ENCODE results near the gene COL12A1.
A peak's percentile ranks its signal among the peaks of the same experiment; 100 is the strongest.

The COL12A1 gene

GRCh38 chr6:75205776-75206575, at the start of gene COL12A1:
Gene COL12A1 (minus strand): TSS chr6:75206053. CDS start chr6:75202792, 3,261 bp downstream.
- H3K27me3 Mint-ChIP-seq (ENCODE audit: low read depth): peaks cover 86% of the 10 kb centered on the region
- no peaks in the 10 kb centered on the region for H3K9me3 Mint-ChIP-seq
- H3K36me3 Mint-ChIP-seq (ENCODE audit: low read depth): no peaks in the 10 kb centered on the region
- no peak within 1 kb of the TSS for H3K27ac Mint-ChIP-seq
- H3K4me1 Mint-ChIP-seq (ENCODE audit: low read depth): peaks cover 47% of the 10 kb centered on the region
- peak; percentile 20 for DNase-seq (ENCODE audit: low spot score)
- peak within 1 kb of the TSS; percentile 70 for H3K4me3 Mint-ChIP-seq

- no peak for DNase-seq (ENCODE audit: low spot score)
- no peak overlapping the region for H3K27ac Mint-ChIP-seq
- H3K4me1 Mint-ChIP-seq (ENCODE audit: low read depth): peaks cover 7% of the 10 kb centered on the region
- H3K36me3 Mint-ChIP-seq (ENCODE audit: low read depth): peaks cover 18% of the 10 kb centered on the region
- H3K9me3 Mint-ChIP-seq: no peaks in the 10 kb centered on the region
- H3K4me3 Mint-ChIP-seq: no peak overlapping the region
- peaks cover 7% of the 10 kb centered on the region for H3K27me3 Mint-ChIP-seq (ENCODE audit: low read depth)
Observed at GRCh38 chr6:75250552-75250951, 44.7 kb upstream of the COL12A1 start.

- H3K9me3 Mint-ChIP-seq: no peaks in the 10 kb centered on the region
- H3K27ac Mint-ChIP-seq: no peak overlapping the region
- H3K27me3 Mint-ChIP-seq (ENCODE audit: low read depth): peaks cover 7% of the 10 kb centered on the region
- peaks cover 8% of the 10 kb centered on the region for H3K4me1 Mint-ChIP-seq (ENCODE audit: low read depth)
- H3K4me3 Mint-ChIP-seq: no peak overlapping the region
- peaks cover 16% of the 10 kb centered on the region for H3K36me3 Mint-ChIP-seq (ENCODE audit: low read depth)
- DNase-seq (ENCODE audit: low spot score): no peak
Observed at GRCh38 chr6:75249837-75250236, 44.0 kb upstream of the COL12A1 start.

- no peak for DNase-seq (ENCODE audit: low spot score)
- Mint-ChIP-seq H3K27ac (no peak overlapping the region), H3K9me3 (no peaks in the 10 kb centered on the region), H3K4me3 (no peak overlapping the region), H3K4me1 (ENCODE audit: low read depth) (peaks cover 14% of the 10 kb centered on the region), H3K36me3 (ENCODE audit: low read depth) (peaks cover 10% of the 10 kb centered on the region), H3K27me3 (ENCODE audit: low read depth) (peaks cover 7% of the 10 kb centered on the region)
Observed at GRCh38 chr6:75246386-75246785, 40.5 kb upstream of the COL12A1 start.

- no peak for DNase-seq (ENCODE audit: low spot score)
- H3K4me3 Mint-ChIP-seq: peak overlapping the region; percentile 97
- H3K4me1 Mint-ChIP-seq (ENCODE audit: low read depth): peaks cover 20% of the 10 kb centered on the region
- peaks cover 7% of the 10 kb centered on the region for H3K27me3 Mint-ChIP-seq (ENCODE audit: low read depth)
- peak overlapping the region; percentile 97 for H3K27ac Mint-ChIP-seq
- peaks cover 26% of the 10 kb centered on the region for H3K36me3 Mint-ChIP-seq (ENCODE audit: low read depth)
- no peaks in the 10 kb centered on the region for H3K9me3 Mint-ChIP-seq
Observed at GRCh38 chr6:75244063-75244584, 38.3 kb upstream of the COL12A1 start.

- Mint-ChIP-seq H3K4me1 (ENCODE audit: low read depth) (peaks cover 20% of the 10 kb centered on the region), H3K4me3 (peak within 1 kb of the TSS; percentile 97)
Observed at GRCh38 chr6:75243333-75244062, 37.6 kb upstream of the COL12A1 start, which contains the start of gene COX7A2. Gene COX7A2 (minus strand): TSS chr6:75243801. CDS start chr6:75243734, 67 bp downstream.

GRCh38 chr6:75236630-75237029, 30.8 kb upstream of the COL12A1 start:
- DNase-seq (ENCODE audit: low spot score): no peak
- no peak overlapping the region for H3K4me3 Mint-ChIP-seq
- peaks cover 8% of the 10 kb centered on the region for H3K4me1 Mint-ChIP-seq (ENCODE audit: low read depth)
- no peaks in the 10 kb centered on the region for H3K9me3 Mint-ChIP-seq
- no peak overlapping the region for H3K27ac Mint-ChIP-seq
- no peaks in the 10 kb centered on the region for H3K27me3 Mint-ChIP-seq (ENCODE audit: low read depth)
- peaks cover 42% of the 10 kb centered on the region for H3K36me3 Mint-ChIP-seq (ENCODE audit: low read depth)

More at GRCh38 chr6:75243333-75244062, 37.6 kb upstream of the COL12A1 start, which contains the start of gene COX7A2:
- H3K9me3 Mint-ChIP-seq: no peaks in the 10 kb centered on the region
- H3K36me3 Mint-ChIP-seq (ENCODE audit: low read depth): peaks cover 30% of the 10 kb centered on the region
- peak; percentile 86 for DNase-seq (ENCODE audit: low spot score)
- peak within 1 kb of the TSS; percentile 97 for H3K27ac Mint-ChIP-seq
- peaks cover 7% of the 10 kb centered on the region for H3K27me3 Mint-ChIP-seq (ENCODE audit: low read depth)

- no peak overlapping the region for H3K27ac Mint-ChIP-seq
- H3K36me3 Mint-ChIP-seq (ENCODE audit: low read depth): peaks cover 33% of the 10 kb centered on the region
- no peak overlapping the region for H3K4me3 Mint-ChIP-seq
- DNase-seq (ENCODE audit: low spot score): no peak
- H3K27me3 Mint-ChIP-seq (ENCODE audit: low read depth): no peaks in the 10 kb centered on the region
- H3K9me3 Mint-ChIP-seq: no peaks in the 10 kb centered on the region
- peaks cover 1% of the 10 kb centered on the region for H3K4me1 Mint-ChIP-seq (ENCODE audit: low read depth)
Observed at GRCh38 chr6:75235271-75235670, 29.4 kb upstream of the COL12A1 start.

- no peak for DNase-seq (ENCODE audit: low spot score)
- Mint-ChIP-seq H3K4me3 (no peak overlapping the region), H3K27ac (no peak overlapping the region), H3K4me1 (ENCODE audit: low read depth) (peaks cover 1% of the 10 kb centered on the region), H3K36me3 (ENCODE audit: low read depth) (peaks cover 23% of the 10 kb centered on the region), H3K9me3 (no peaks in the 10 kb centered on the region), H3K27me3 (ENCODE audit: low read depth) (no peaks in the 10 kb centered on the region)
Observed at GRCh38 chr6:75234126-75234865, 28.4 kb upstream of the COL12A1 start.

GRCh38 chr6:75233092-75233615, 27.3 kb upstream of the COL12A1 start:
- no peak for DNase-seq (ENCODE audit: low spot score)
- H3K9me3 Mint-ChIP-seq: no peaks in the 10 kb centered on the region

GRCh38 chr6:75230484-75231325, 24.9 kb upstream of the COL12A1 start:
- DNase-seq (ENCODE audit: low spot score): no peak

More at GRCh38 chr6:75233092-75233615, 27.3 kb upstream of the COL12A1 start:
- Mint-ChIP-seq H3K27me3 (ENCODE audit: low read depth) (no peaks in the 10 kb centered on the region), H3K27ac (no peak overlapping the region), H3K36me3 (ENCODE audit: low read depth) (peaks cover 17% of the 10 kb centered on the region), H3K4me3 (no peak overlapping the region), H3K4me1 (ENCODE audit: low read depth) (peaks cover 1% of the 10 kb centered on the region)

GRCh38 chr6:75224303-75224926, 18.6 kb upstream of the COL12A1 start:
- H3K4me1 Mint-ChIP-seq (ENCODE audit: low read depth): no peaks in the 10 kb centered on the region
- no peak for DNase-seq (ENCODE audit: low spot score)
- no peak overlapping the region for H3K27ac Mint-ChIP-seq
- H3K9me3 Mint-ChIP-seq: no peaks in the 10 kb centered on the region
- H3K27me3 Mint-ChIP-seq (ENCODE audit: low read depth): peaks cover 14% of the 10 kb centered on the region
- no peaks in the 10 kb centered on the region for H3K36me3 Mint-ChIP-seq (ENCODE audit: low read depth)
- H3K4me3 Mint-ChIP-seq: no peak overlapping the region

More at GRCh38 chr6:75230484-75231325, 24.9 kb upstream of the COL12A1 start:
- Mint-ChIP-seq H3K4me3 (no peak overlapping the region), H3K9me3 (no peaks in the 10 kb centered on the region), H3K36me3 (ENCODE audit: low read depth) (no peaks in the 10 kb centered on the region), H3K27ac (no peak overlapping the region), H3K4me1 (ENCODE audit: low read depth) (peaks cover 1% of the 10 kb centered on the region), H3K27me3 (ENCODE audit: low read depth) (peaks cover 4% of the 10 kb centered on the region)
